Vagina (tissue), 2 donors: ENCODE data around the gene FAM117B. TPM values are rescaled to one million over a fixed set of nuclear protein-coding genes. Genes with fewer than 3 reads are reported as not detected.

ENCODE experiments used
- DNase-seq, 2 donors: peaks; one replicate each; pipeline ENCODE4 v3.0.0-alpha.2; 2017; ENCODE audit errors: extremely low spot score in 2 of 2
- H3K27ac ChIP-seq: fragments of 200-600 bp; sonication (generic); one replicate; pipeline ENCODE4 v1.5.1; 2019
- H3K27me3 ChIP-seq: fragments of 200-600 bp; sonication (generic); one replicate; pipeline ENCODE4 v1.5.1; 2019
- H3K36me3 ChIP-seq, 2 donors: fragments of 200-600 bp; sonication (generic); one replicate each; pipeline ENCODE4 v1.5.1; 2017 to 2019
- H3K4me1 ChIP-seq: fragments of 200-600 bp; sonication (generic); one replicate; pipeline ENCODE4 v1.5.1; 2019
- H3K4me3 ChIP-seq, 2 donors: fragments of 200-600 bp; sonication (generic); 1 replicate in 1 of 2; 2 replicates in 1 of 2; pipeline ENCODE4 v1.5.1; 2016 to 2019
- H3K9me3 ChIP-seq: fragments of 200-600 bp; sonication (generic); one replicate; pipeline ENCODE4 v1.5.1; 2019
- POLR2A ChIP-seq, 2 donors: fragments of 450-650 bp; IDR thresholded peaks; one replicate each; pipeline ENCODE4 v1.6.1; 2017; ENCODE audit warnings: antibody characterized with exemption in 2 of 2, mild to moderate bottlenecking in 2 of 2, moderate library complexity in 2 of 2
- POLR2AphosphoS5 ChIP-seq, 2 donors: sonication (generic); formaldehyde crosslinking; IDR thresholded peaks; one replicate each; pipeline ENCODE4 v1.9.0; 2017; ENCODE audit warnings: antibody characterized with exemption in 2 of 2, mild to moderate bottlenecking in 2 of 2, low read depth in 1 of 2; ENCODE audit not compliant: insufficient read depth in 1 of 2
- intact Hi-C: fragments of 100-400 bp; cut with DNase I; formaldehyde crosslinking; loops from one replicate; pipeline ENCODE4 v1.15.1; 2023
- total RNA-seq: library from RNA; depleted of rRNA; stranded (reverse); fragments of >200 nt; gene quantifications from one replicate; pipeline ENCODE4 v1.2.3, GENCODE V29; 2016
- TF ChIP-seq, protein P1 (sequence below), 3 experiments: fragments of 450-650 bp in 2 of 3; fragments of 200-600 bp in 1 of 3; sonication (generic) in 1 of 3; IDR thresholded peaks; one replicate each; pipeline ENCODE4 v1.5.1; 2017 to 2019; ENCODE audit warnings: antibody characterized with exemption in 3 of 3, mild to moderate bottlenecking in 2 of 3, moderate library complexity in 2 of 3

Gene FAM117B
- total RNA-seq, 1 donor from 2014 or later, result 13.5 TPM

DNA sequence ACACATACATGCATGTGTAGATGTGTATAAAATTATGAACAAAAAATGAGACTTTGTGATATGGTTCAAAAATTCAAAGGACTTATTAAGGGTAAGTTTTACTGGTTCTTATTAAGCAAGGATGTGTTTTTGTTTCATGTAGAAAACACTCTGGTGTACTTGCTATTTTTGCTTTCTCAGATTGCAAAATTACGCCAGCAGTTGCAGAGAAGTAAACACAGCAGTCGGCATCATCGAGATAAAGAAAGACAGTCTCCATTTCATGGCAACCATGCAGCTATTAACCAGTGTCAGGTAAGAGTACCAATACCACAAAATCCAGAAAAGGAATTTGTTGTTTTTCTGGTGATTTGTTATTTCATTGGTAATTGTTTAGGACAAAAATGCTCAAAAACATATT is 91.3 kb downstream of the FAM117B start:
- Histone ChIP-seq H3K36me3 (peaks cover 0 to 7% of the 10 kb centered on the region in 2 donors), H3K27me3 (no peaks in the 10 kb centered on the region), H3K4me3 (no peak overlapping the region), H3K27ac (no peak overlapping the region), H3K4me1 (no peaks in the 10 kb centered on the region), H3K9me3 (no peaks in the 10 kb centered on the region)
- no peak for DNase-seq
- intact Hi-C loops, result no loop called here
- TF ChIP-seq, protein P1, sequence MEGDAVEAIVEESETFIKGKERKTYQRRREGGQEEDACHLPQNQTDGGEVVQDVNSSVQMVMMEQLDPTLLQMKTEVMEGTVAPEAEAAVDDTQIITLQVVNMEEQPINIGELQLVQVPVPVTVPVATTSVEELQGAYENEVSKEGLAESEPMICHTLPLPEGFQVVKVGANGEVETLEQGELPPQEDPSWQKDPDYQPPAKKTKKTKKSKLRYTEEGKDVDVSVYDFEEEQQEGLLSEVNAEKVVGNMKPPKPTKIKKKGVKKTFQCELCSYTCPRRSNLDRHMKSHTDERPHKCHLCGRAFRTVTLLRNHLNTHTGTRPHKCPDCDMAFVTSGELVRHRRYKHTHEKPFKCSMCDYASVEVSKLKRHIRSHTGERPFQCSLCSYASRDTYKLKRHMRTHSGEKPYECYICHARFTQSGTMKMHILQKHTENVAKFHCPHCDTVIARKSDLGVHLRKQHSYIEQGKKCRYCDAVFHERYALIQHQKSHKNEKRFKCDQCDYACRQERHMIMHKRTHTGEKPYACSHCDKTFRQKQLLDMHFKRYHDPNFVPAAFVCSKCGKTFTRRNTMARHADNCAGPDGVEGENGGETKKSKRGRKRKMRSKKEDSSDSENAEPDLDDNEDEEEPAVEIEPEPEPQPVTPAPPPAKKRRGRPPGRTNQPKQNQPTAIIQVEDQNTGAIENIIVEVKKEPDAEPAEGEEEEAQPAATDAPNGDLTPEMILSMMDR (IDR thresholded peaks at IDR 0.05), result no peak
- no peak for TF ChIP-seq POLR2A (IDR thresholded peaks at IDR 0.05)
- no peak for TF ChIP-seq POLR2AphosphoS5 (IDR thresholded peaks at IDR 0.05; ENCODE audit: insufficient read depth in 1 of 2, low read depth in 1 of 2)

DNA sequence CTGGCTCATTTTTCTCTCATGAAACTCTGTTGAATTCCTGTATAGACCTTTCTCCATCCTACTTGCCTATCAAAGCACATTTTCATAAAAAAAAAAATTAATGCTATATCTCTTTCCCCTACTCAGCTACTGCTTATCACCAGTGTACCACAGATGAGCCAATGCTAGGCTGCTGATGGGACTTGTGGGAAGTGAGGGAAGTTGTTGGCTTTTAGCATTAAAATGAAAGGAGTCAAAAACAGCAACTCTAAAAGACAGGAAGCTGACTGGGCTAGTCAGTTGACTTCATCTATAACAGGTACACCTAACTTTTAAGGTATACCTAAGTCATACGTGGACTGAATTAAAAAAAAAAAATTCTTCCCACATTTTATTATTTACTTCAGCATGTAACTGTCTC is 102.1 kb downstream of the FAM117B start:
- H3K27ac ChIP-seq, result no peak overlapping the region
- DNase-seq, result no peak
- no peaks in the 10 kb centered on the region for H3K9me3 ChIP-seq
- no peaks in the 10 kb centered on the region for H3K27me3 ChIP-seq
- TF ChIP-seq POLR2A (IDR thresholded peaks at IDR 0.05) (no peak), POLR2AphosphoS5 (IDR thresholded peaks at IDR 0.05; ENCODE audit: insufficient read depth in 1 of 2, low read depth in 1 of 2) (no peak)
- TF ChIP-seq, protein P1 (IDR thresholded peaks at IDR 0.05), result no peak
- H3K4me3 ChIP-seq, result no peak overlapping the region
- H3K36me3 ChIP-seq, result peaks cover 0 to 17% of the 10 kb centered on the region in 2 donors
- intact Hi-C loops, result no loop called here
- no peaks in the 10 kb centered on the region for H3K4me1 ChIP-seq

DNA sequence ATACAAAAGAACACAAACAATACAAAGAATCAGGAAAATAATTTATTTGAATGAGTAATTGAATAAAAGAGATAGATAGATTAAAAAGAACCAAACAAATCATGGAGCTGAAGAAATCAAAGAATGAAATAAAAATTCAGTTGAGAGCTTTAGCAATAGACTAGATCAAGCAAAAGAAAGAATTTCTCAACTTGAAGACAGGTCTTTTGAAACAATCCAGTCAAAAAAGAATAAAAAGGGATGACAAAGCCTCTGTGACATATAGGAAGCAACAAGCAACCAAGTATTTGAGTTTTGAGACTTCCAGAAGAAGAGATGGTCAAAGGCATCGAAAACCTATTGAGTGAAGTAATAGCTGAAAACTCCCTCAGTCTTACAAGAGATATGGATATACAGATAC is 108.8 kb downstream of the FAM117B start:
- H3K4me3 ChIP-seq, result no peak overlapping the region
- no peak overlapping the region for H3K27ac ChIP-seq
- TF ChIP-seq, protein P1 (IDR thresholded peaks at IDR 0.05), result no peak
- TF ChIP-seq POLR2A (IDR thresholded peaks at IDR 0.05) (no peak), POLR2AphosphoS5 (IDR thresholded peaks at IDR 0.05; ENCODE audit: insufficient read depth in 1 of 2, low read depth in 1 of 2) (no peak)
- H3K27me3 ChIP-seq, result no peaks in the 10 kb centered on the region
- H3K36me3 ChIP-seq, result no peaks in the 10 kb centered on the region
- no peaks in the 10 kb centered on the region for H3K4me1 ChIP-seq
- intact Hi-C loops, result no loop called here
- DNase-seq, result no peak
- H3K9me3 ChIP-seq, result no peaks in the 10 kb centered on the region

DNA sequence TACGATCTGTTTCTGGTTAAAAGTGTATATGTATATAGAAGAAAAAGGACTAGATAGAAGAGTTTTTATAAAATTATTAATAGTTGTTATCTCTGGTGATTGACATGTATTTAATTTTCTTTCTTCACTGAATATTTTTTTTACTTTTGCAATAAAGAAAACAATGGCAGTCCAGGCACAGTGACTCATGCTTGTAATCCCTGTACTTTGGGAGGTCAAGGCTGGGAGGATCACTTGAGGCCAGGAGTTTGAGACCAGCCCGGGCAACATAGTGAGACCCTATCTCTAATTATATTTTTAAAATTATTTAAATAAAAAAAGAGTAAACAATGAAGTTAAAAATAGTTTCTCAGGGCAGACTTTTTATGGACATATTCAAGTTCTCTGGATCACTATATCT is 114.7 kb downstream of the FAM117B start:
- Histone ChIP-seq H3K9me3 (no peaks in the 10 kb centered on the region), H3K4me1 (no peaks in the 10 kb centered on the region), H3K36me3 (no peaks in the 10 kb centered on the region), H3K4me3 (no peak overlapping the region), H3K27ac (no peak overlapping the region), H3K27me3 (no peaks in the 10 kb centered on the region)
- no peak for TF ChIP-seq POLR2AphosphoS5 (IDR thresholded peaks at IDR 0.05; ENCODE audit: insufficient read depth in 1 of 2, low read depth in 1 of 2)
- TF ChIP-seq, protein P1 (IDR thresholded peaks at IDR 0.05), result no peak
- TF ChIP-seq POLR2A (IDR thresholded peaks at IDR 0.05), result no peak
- intact Hi-C loops, result no loop called here
- DNase-seq, result no peak

DNA sequence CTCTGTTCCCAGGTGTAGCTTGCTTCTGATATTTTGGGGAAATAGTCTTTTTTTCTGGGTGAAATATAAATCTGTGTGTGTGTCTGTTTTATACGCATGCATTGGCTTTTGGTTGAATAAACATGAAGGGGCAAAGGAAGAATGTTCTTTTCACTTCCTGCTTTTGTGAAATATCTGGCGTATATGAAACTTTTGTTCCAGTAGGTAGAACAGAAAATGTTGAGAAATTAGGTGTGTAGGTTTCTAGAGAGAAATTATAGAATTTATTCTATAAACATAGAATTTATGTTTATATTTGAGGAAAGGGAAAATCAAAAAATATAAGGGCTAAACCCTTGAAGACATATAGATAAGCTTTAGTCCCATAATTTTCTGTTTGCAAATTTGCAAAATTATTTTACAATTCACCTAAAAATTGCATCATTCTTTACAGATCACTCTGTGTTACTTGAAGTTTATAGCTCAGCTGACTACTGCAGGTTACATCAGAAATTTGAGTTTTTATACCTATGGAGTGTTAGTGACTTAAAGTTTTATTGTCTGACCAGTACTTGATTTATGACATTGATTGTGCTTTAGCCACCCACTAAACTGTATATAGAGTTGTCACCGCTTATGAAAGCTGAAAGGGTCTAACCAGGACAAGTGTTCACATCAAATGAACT is 116.1 kb downstream of the FAM117B start:
- no peak overlapping the region for H3K4me3 ChIP-seq
- no peaks in the 10 kb centered on the region for H3K27me3 ChIP-seq
- no peaks in the 10 kb centered on the region for H3K4me1 ChIP-seq
- TF ChIP-seq POLR2A (IDR thresholded peaks at IDR 0.05) (no peak), POLR2AphosphoS5 (IDR thresholded peaks at IDR 0.05; ENCODE audit: insufficient read depth in 1 of 2, low read depth in 1 of 2) (no peak)
- TF ChIP-seq, protein P1 (IDR thresholded peaks at IDR 0.05), result no peak
- no peak overlapping the region for H3K27ac ChIP-seq
- H3K9me3 ChIP-seq, result no peaks in the 10 kb centered on the region
- intact Hi-C loops, result no loop called here
- H3K36me3 ChIP-seq, result no peaks in the 10 kb centered on the region
- no peak for DNase-seq
